Hematopoietic multipotent progenitor cell treated with erythropoietin and hydrocortisone succinate and interleukin-3 and kit ligand, for 17 days (in vitro differentiated cells): ENCODE measurements around the gene MAPK10.

Experiments
- DNase-seq: peaks from one replicate; pipeline ENCODE4 v3.0.0-alpha.2; 2015; ENCODE audit warnings: low spot score

Gene MAPK10

GRCh38 chr4:86359944-86360478 is at the start of gene MAPK10:
Gene MAPK10 (minus strand): TSS chr4:86360053.
- no peak for DNase-seq

GRCh38 chr4:86403575-86403974 is 43.7 kb upstream of the MAPK10 start:
- no peak for DNase-seq

GRCh38 chr4:86401826-86402225 is 42.0 kb upstream of the MAPK10 start:
- DNase-seq, result no peak

GRCh38 chr4:86400216-86400615 is 40.4 kb upstream of the MAPK10 start:
- no peak for DNase-seq

GRCh38 chr4:86398187-86398586 is 38.3 kb upstream of the MAPK10 start:
- DNase-seq, result no peak

GRCh38 chr4:86393749-86394148 is 33.9 kb upstream of the MAPK10 start:
- DNase-seq, result no peak

- DNase-seq, result no peak
These were observed 29.8 kb upstream of the MAPK10 start for GRCh38 chr4:86389664-86390063.

GRCh38 chr4:86388252-86388651 is 28.4 kb upstream of the MAPK10 start:
- no peak for DNase-seq

- DNase-seq, result no peak
These were observed 27.1 kb upstream of the MAPK10 start for GRCh38 chr4:86386817-86387415.

GRCh38 chr4:86386201-86386600 is 26.3 kb upstream of the MAPK10 start:
- DNase-seq, result no peak

GRCh38 chr4:86381431-86381830 is 21.6 kb upstream of the MAPK10 start:
- DNase-seq, result no peak

- no peak for DNase-seq
These were observed 20.4 kb upstream of the MAPK10 start for GRCh38 chr4:86380181-86380724.

- DNase-seq, result no peak
These were observed 17.0 kb upstream of the MAPK10 start for GRCh38 chr4:86376850-86377249.

- DNase-seq, result no peak
These were observed 8.6 kb upstream of the MAPK10 start for GRCh38 chr4:86368433-86368832.

GRCh38 chr4:86367577-86367976 is 7.7 kb upstream of the MAPK10 start:
- DNase-seq, result no peak

GRCh38 chr4:86366920-86367319 is 7.1 kb upstream of the MAPK10 start:
- DNase-seq, result no peak

- no peak for DNase-seq
These were observed 2.7 kb upstream of the MAPK10 start for GRCh38 chr4:86362510-86362909.

- no peak for DNase-seq
These were observed 1.6 kb downstream of the MAPK10 start for GRCh38 chr4:86358257-86358656.

GRCh38 chr4:86357608-86358007 is 2.2 kb downstream of the MAPK10 start:
- DNase-seq, result no peak

- no peak for DNase-seq
These were observed 3.2 kb downstream of the MAPK10 start for GRCh38 chr4:86356425-86357210.

GRCh38 chr4:86354390-86354789 is 5.5 kb downstream of the MAPK10 start:
- DNase-seq, result no peak

- no peak for DNase-seq
These were observed 13.5 kb downstream of the MAPK10 start for GRCh38 chr4:86346320-86346719.

- DNase-seq, result no peak
These were observed 15.7 kb downstream of the MAPK10 start for GRCh38 chr4:86344127-86344526.
